Transverse colon (tissue), 4 donors: Measurements from ENCODE around the gene LPIN2.
A peak's percentile ranks its signal among the peaks of the same experiment; 100 is the strongest.

ENCODE experiments used
- POLR2A ChIP-seq: fragments of 450-650 bp; IDR thresholded peaks from one replicate; pipeline ENCODE4 v1.6.1; 2016; ENCODE audit warnings: antibody characterized with exemption, mild to moderate bottlenecking, moderate library complexity
- POLR2AphosphoS5 ChIP-seq, 3 donors: sonication (generic); formaldehyde crosslinking; IDR thresholded peaks; one replicate each; pipeline ENCODE4 v1.6.1; 2016; ENCODE audit warnings: antibody characterized with exemption in 3 of 3
- TF ChIP-seq, protein P1 (sequence below), 5 experiments: fragments of 200-600 bp in 3 of 5; fragments of 450-650 bp in 2 of 5; sonication (generic) in 3 of 5; IDR thresholded peaks; 1 replicate in 2 of 5; 2 replicates in 3 of 5; pipeline ENCODE4 v1.5.1; 2016 to 2017; ENCODE audit warnings: antibody characterized with exemption in 5 of 5, inconsistent platforms in 3 of 5, mild to moderate bottlenecking in 2 of 5, moderate library complexity in 1 of 5

DNA sequence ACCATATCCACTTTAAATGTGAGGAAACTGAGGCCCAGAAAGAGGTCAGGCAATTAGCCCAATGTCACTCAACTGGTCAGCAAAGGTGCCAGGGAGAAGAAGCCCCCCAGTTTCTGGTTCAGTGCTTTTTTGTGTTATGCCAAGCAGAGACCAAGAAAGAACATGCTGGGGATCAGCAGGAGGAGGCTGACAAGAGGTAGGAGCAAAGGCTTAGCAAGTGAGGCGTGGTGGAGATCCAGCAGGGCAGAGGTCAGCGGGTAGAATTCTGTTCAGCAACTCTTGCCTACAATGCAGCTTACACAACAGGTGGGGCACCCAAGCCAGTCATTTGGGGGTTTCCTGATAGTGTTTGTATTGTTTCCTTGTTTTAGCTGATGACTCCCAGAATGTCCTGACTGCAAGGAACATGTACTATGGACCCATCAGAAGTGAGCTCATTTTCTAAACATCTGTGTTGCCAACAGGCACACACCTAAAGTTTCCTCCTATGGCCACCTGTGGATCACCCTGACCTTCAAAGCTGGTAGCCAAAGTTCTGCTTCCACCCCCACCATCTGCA is 28.2 kb downstream of the LPIN2 start:
- TF ChIP-seq POLR2AphosphoS5 (IDR thresholded peaks at IDR 0.05) (peak; percentile 28 to 80 (median 75)), POLR2A (peak; percentile 64)
- TF ChIP-seq, protein P1, sequence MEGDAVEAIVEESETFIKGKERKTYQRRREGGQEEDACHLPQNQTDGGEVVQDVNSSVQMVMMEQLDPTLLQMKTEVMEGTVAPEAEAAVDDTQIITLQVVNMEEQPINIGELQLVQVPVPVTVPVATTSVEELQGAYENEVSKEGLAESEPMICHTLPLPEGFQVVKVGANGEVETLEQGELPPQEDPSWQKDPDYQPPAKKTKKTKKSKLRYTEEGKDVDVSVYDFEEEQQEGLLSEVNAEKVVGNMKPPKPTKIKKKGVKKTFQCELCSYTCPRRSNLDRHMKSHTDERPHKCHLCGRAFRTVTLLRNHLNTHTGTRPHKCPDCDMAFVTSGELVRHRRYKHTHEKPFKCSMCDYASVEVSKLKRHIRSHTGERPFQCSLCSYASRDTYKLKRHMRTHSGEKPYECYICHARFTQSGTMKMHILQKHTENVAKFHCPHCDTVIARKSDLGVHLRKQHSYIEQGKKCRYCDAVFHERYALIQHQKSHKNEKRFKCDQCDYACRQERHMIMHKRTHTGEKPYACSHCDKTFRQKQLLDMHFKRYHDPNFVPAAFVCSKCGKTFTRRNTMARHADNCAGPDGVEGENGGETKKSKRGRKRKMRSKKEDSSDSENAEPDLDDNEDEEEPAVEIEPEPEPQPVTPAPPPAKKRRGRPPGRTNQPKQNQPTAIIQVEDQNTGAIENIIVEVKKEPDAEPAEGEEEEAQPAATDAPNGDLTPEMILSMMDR (IDR thresholded peaks at IDR 0.05) = no peak
